SU-DHL-6 (cell line): ENCODE measurements around the gene EYS.

Source experiments
- CTCF ChIP-seq: fragments of 200-600 bp; sonication (generic); IDR thresholded peaks from one replicate; pipeline ENCODE4 v1.5.1; 2017; ENCODE audit warnings: antibody characterized with exemption, mild to moderate bottlenecking, low read length, moderate library complexity; ENCODE audit not compliant: insufficient read depth, poor library complexity, severe bottlenecking
- EZH2phosphoT487 ChIP-seq: fragments of 200-600 bp; sonication (generic), shearing (Covaris generic); conservative IDR thresholded peaks from 2 replicates; pipeline ENCODE4 v1.6.1; 2018; ENCODE audit warnings: mild to moderate bottlenecking, antibody characterized with exemption, low read length, moderate library complexity, mixed read lengths

- TF ChIP-seq CTCF = no peak
- TF ChIP-seq EZH2phosphoT487 = no peak
These were observed 761.6 kb downstream of the EYS start for GRCh38 chr6:64945450-64945849.
